ENCODE measurements around the gene C15orf40. TPM values are rescaled to one million over a fixed set of nuclear protein-coding genes. Genes with fewer than 3 reads are reported as not detected.

The C15orf40 gene
- total and polyA plus RNA-seq, 2 of the 13 experiments (the other 11 are each of a cell fraction or from before 2014, with no cell fraction given): 24.0 to 26.3 TPM

DNA sequence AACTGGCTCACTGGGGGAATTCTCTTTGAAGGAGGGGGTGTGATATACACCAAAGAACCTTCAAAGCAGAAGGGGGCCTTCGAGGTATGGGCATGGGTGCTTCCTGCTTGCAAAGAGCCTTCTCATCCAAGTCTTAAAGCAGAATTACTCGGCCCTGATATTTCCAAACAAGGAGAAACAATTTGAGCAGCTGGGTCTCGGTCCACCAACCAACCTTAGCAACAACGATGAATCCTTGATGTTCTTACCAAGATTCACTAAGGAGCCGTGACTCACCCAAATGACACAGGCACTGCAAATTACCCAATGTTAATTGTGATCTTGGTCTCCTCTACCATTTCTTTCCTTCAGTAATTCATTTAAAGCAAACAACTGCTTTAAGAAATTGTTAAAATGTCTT lies 66.6 kb downstream of the C15orf40 start:
- no peaks in the 10 kb centered on the region for H3K36me3 ChIP-seq (replicated peaks in 1 of 2; ENCODE audit: control insufficient read depth in 1 of 2, insufficient read depth in 2 of 2, low read length in 2 of 2)
- intact Hi-C loops (cut with micrococcal nuclease; ENCODE audit: unreplicated experiment) (no loop called here), in situ Hi-C loops (cut with HindIII; ENCODE audit: extremely low pct_ligation_motif_present, low pct_unique_long_range_greater_than_20kb) (no loop called here)
- peaks cover 13% of the 10 kb centered on the region for H3K4me1 ChIP-seq (ENCODE audit: insufficient read depth, low read length)
- ChIA-PET POLR2A (no interaction called here), CTCF (ENCODE audit: low intra/inter-chr PET ratio, low total read pairs) (no interaction called here)
- no TSS peak for BruUV-seq (replicated peaks)
- H3K4me3 ChIP-seq (replicated peaks in 1 of 3; ENCODE audit: insufficient read depth in 1 of 3, low read depth in 2 of 3, low read length in 3 of 3): no peak overlapping the region
- no peak for DNase-seq (ENCODE audit: low spot score)
- H2AFZ ChIP-seq (ENCODE audit: low read length): no peak overlapping the region
- 68% methylated on average over 5 of the region's 5 CpGs for WGBS (ENCODE audit: low lambda C conversion rate)
- H4K20me1 ChIP-seq (ENCODE audit: insufficient read depth, low read length): no peaks in the 10 kb centered on the region
- no peak for FAIRE-seq
- H3K79me2 ChIP-seq (ENCODE audit: insufficient read depth, low read length): no peaks in the 10 kb centered on the region
- H3K27me3 ChIP-seq (ENCODE audit: control insufficient read depth in 1 of 2, insufficient read depth in 2 of 2, low read length in 2 of 2): no peaks in the 10 kb centered on the region
- H3K27ac ChIP-seq (ENCODE audit: extremely low read length, insufficient read depth, low read length): no peak overlapping the region
- TF ChIP-seq WIZ (CRISPR knock-in tag; IDR thresholded peaks at IDR 0.05) (no peak), ZNF780A (CRISPR knock-in tag; IDR thresholded peaks at IDR 0.05) (no peak), ZNF598 (CRISPR knock-in tag; IDR thresholded peaks at IDR 0.05; ENCODE audit: borderline replicate concordance) (no peak), SIX4 (CRISPR knock-in tag; IDR thresholded peaks at IDR 0.05) (no peak), FOXA3 (CRISPR knock-in tag; IDR thresholded peaks at IDR 0.05) (no peak), ZNF331 (CRISPR knock-in tag; IDR thresholded peaks at IDR 0.05) (no peak), NFRKB (IDR thresholded peaks at IDR 0.05) (no peak), PITX1 (CRISPR knock-in tag; IDR thresholded peaks at IDR 0.05) (no peak), ZNF850 (CRISPR knock-in tag; conservative IDR thresholded peaks at IDR 0.05) (no peak), REL (CRISPR knock-in tag; conservative IDR thresholded peaks at IDR 0.05) (no peak), ZNF367 (CRISPR knock-in tag; IDR thresholded peaks at IDR 0.05; ENCODE audit: borderline replicate concordance) (no peak), RFX3 (CRISPR knock-in tag; IDR thresholded peaks at IDR 0.05) (no peak), HOXA7 (CRISPR knock-in tag; IDR thresholded peaks at IDR 0.05) (no peak)
- ATAC-seq: no peak
- no peaks in the 10 kb centered on the region for H3K9me3 ChIP-seq (ENCODE audit: low read length)
- no peak overlapping the region for H3K4me2 ChIP-seq (ENCODE audit: low read depth, low read length)
- no peak overlapping the region for H3K9ac ChIP-seq (ENCODE audit: insufficient read depth, low read depth, low read length)

All from HepG2 (cell line).